NCI-H187 treated with DMSO at 0.1 percent for 48 hours (cell line): ENCODE results near the gene COP1.
"Not testable (repeated sequence)": the region's sequence is repeated elsewhere in the genome, so short reads cannot be mapped to it uniquely, and the experiment has no call there.

ENCODE experiments used
- DNase-seq: peaks from one replicate; lab custom pipeline; 2025; lab: John Stamatoyannopoulos, UW

The COP1 gene

DNA sequence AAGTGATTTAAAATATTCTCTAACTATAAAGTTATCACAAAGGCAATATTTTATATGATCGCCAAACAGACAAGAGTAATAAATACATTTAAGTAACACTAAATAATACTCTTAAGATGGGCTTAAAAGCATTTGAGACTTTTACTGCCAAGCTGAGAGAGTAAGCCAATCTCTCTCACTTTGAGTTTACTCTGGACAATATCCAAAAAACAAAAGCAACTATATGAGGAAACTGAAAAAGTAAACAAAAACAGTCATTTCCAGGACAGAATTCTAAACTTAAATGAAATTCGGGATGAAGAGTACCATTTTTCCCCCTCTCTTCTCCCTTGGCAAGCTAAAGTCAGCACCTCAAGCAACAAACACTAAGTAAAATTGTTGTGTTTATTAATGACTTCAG is 173.2 kb downstream of the COP1 start:
- no peak for DNase-seq

DNA sequence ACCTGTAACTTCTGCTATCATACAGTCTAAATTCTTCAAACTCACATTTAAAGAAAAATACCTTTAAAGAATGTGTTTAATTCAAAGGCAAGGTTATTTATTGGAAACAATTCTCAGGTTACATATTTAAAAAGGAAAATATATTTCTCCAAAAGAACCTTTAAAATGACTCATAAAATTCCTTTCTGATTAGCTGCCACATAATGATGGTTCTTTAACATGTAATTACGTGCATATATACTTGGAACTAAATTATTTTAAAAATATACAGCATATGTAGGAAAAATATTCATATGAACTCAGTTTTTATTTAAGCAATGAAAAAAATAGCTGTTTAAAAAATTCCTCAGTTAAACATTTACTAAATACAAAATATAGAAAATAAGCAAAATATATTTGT is 173.6 kb downstream of the COP1 start:
- no peak for DNase-seq

DNA sequence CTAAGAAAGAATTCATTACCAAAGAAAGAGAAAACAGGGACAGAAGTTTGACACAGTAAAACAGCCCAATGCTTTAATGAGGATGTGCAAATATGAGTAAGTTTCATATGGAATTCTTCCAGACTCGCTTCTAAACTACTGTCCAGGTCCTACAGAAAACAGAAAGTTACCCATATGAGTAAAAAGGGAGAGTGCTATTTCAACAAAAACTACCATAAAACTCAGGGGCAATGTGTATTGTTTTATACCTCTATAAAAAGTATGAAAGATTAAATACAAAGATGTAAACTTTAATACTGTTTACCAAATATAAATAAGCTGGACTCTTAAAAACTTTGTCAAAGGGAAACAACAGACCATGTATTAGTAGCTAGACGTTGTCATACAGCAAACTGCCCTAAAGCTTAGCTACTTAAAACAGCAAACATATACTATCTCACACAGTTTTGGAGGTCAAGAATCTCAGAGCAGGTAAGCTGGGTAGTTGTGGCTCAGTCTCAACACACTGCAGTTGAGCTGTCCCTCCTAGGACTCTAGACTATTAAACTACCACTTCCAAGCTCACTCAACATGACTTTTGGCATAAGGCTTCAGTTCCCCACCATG is 174.9 kb downstream of the COP1 start:
- no peak for DNase-seq

DNA sequence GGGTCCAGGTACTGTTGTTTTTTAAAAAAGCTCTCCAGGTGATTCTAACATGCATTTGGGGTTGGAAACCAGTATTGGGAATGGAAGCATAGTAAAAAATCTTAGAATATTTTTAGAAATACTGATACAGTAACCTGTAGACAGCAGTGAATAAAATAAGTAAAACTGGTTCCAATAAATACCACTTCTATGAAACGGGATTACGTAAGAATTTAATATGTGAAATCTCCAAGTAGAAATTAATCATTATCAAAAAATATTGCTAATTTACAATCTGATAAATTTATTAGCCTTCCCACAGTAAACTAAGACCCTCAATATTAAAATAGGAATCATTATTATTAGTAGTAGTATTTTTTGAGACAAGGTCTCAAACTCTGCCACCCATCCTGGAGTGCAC is 177.5 kb downstream of the COP1 start:
- DNase-seq = no peak

DNA sequence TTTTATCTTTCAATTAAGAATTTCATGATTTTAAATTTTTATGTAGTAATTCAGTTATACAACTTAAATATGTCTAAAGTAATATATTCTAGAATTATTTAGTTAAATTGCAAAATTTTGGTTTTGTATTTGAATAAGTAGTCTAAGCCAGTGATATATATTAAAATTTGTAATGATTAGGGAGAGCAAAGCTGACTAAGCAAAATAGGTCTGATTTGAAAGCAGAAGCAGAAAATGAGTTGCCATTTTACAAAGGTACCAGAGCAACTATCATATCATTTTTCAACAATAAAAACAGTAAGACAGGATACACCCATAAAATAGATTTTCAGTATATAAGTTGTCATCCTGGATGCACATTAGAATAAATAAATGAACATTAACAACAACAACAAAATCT is 177.9 kb downstream of the COP1 start:
- no peak for DNase-seq

DNA sequence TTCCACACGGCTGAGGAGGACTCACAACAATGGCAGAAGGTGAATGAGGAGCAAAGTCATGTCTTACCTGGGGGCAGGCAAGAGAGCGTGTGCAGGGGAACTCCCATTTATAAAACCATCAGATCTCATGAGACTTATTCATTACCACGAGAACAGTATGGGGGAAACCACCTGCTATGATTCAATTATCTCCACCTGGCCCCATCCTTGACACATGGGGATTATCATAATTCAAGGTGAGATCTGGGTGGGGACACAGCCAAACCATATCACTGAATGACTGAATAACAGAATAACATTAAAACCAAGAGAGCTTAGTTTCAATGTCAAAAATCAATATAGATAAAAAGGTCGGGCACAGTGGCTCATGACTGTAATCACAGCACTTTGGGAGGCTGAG is 179.2 kb downstream of the COP1 start:
- not testable (repeated sequence) for DNase-seq

DNA sequence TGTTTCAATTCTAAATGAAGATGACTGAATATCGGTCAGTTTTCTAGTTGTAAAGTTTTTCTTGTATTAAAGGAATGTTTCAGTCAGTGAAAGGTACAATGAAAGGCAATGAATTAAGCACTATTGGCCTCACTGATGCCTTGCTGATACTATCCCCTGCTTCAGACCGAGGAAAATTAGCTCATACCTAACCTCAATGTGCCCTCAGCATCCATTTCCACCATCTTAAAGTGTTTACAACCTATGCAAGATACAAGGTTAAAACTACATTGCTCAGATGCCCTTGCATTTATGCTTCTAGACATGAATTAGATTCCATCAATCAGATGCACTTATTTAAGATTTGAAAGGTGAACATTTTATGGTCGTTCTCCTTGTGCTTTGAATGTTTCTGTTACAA is 184.5 kb downstream of the COP1 start:
- DNase-seq = no peak

DNA sequence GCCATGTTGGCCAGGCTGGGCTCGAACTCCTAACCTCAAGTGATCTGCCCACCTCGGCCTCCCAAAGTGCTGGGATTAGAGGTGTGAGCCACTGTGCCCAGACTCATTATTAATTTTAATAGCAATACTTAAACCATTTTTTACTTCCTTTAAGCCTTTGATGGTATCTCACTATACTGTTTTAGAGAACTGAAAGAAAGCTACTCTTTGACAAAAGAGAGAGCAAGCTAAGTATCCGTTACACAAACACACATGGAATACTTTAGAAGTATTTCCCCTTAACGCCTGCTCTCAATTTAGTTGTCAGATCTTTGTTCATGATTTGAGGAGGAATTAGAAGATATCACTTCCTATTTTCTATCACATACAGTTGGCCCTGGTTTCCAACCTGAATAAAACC is 189.4 kb downstream of the COP1 start:
- no peak for DNase-seq

DNA sequence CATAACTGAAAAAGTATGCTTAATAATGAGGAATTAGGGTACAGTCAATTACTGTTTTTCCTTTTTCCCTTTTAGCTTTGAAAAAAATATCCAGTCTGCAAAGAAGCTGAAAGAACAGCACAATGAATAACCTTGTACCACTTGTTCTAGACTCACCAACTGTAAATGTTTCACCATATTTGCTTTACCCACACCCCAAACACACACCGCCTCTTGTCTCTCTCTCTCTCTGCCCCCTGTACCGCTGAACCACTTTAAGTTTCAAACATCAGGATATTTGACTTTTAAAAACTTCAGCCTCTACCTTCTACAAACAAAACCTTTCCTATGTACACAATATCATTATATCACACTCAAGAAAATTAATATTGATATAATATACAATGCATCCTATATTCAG is 197.1 kb downstream of the COP1 start:
- DNase-seq = no peak

DNA sequence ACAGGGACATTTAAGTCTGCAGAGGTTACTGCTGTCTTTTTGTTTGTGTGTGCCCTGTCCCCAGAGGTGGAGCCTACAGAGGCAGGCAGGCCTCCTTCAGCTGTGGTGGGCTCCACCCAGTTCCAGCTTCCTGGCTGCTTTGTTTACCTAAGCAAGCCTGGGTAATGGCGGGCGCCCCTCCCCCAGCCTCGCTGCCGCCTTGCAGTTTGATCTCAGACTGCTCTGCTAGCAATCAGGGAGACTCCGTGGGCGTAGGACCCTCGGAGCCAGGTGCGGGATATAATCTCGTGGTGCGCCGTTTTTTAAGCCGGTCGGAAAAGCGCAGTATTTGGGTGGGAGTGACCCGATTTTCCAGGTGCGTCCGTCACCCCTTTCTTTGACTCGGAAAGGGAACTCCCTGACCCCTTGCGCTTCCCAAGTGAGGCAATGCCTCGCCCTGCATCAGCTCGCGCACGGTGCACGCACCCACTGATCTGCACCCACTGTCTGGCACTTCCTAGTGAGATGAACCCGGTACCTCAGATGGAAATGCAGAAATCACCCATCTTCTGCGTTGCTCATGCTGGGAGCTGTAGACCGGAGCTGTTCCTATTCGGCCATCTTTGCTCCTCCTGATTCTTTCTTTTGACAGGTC is 199.2 kb downstream of the COP1 start:
- DNase-seq = not testable (repeated sequence)

DNA sequence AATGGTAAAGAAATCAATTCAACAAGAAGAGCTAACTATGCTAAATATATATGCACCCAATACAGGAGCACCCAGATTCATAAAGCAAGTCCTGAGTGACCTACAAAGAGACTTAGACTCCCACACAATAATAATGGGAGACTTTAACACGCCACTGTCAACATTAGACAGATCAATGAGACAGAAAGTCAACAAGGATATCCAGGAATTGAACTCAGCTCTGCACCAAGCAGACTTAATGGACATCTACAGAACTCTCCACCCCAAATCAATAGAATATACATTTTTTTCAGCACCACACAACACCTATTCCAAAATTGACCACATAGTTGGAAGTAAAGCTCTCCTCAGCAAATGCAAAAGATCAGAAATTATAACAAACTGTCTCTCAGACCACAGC is 212.4 kb downstream of the COP1 start:
- DNase-seq = not testable (repeated sequence)

DNA sequence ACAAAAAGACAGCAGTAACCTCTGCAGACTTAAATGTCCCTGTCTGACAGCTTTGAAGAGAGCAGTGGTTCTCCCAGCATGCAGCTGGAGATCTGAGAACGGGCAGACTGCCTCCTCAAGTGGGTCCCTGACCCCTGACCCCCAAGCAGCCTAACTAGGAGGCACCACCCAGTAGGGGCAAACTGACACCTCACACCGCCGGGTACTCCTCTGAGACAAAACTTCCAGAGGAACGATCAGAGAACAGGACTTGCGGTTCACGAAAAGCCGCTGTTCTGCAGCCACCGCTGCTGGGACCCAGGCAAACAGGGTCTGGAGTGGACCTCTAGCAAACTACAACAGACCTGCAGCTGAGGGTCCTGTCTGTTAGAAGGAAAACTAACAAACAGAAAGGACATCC is 214.3 kb downstream of the COP1 start:
- DNase-seq = not testable (repeated sequence)

DNA sequence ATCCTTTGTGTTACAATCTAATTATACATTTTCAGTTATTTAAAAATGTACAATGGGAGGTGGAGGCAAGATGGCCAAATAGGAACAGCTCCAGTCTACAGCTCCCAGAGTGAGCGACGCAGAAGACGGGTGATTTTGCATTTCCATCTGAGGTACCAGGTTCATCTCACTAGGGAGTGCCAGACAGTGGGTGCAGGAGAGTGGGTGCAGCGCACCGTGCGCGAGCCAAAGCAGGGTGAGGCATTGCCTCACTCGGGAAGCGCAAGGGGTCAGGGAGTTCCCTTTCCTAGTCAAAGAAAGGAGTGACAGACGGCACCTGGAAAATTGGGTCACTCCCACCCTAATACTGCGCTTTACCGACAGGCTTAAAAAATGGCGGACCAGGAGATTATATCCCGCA is 214.9 kb downstream of the COP1 start:
- DNase-seq = not testable (repeated sequence)

DNA sequence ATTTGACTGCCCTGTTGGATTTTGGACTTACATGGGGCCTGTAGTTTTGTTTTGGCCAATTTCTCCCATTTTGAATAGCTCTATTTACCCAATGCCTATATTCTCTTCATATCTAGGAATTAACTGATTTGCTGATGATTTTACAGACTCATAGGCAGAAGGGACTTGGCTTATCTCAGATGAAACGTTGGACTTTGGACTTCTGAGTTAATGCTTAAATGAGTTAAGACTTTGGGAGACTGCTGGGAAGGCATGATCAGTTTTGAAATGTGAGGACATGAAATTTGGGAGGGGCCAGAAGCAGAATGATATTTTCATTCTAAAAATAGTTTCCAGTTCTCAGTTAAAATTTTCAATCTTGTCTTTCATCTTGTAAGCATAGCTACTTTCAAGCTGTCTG is 222.3 kb downstream of the COP1 start:
- no peak for DNase-seq

DNA sequence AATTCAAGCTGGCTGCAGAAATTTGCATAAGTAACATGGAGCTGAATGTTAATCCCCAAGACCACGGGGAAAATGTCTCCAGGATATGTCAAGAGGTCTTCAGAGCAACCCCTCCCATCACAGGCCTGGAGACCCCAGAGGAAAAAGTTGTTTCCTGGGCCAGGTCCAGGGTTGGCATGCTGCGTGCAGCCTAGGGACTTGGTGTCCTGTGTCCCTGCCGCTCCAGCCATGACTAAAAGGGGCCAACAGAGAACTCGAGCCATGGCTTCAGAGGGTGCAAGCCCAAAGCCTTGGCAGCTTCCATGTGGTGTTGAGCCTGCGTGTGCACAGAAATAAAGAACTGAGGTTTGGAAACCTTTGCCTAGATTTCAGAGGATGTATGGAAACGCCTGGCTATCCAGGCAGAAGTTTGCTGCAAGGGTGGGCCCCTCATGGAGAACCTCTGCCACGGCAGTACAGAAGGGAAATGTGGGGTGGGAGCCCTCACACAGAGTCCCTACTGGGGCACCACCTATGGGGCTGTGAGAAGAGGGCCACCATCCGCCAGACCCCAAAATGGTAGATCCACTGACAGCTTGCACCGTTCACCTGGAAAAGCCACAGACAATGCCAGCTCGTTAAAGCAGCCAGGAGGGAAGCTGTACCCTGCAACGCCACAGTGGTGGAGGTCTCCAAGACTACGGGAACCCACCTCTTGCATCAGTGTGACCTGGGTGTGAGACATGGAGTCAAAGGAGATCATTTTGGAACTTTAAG is 222.9 kb downstream of the COP1 start:
- no peak for DNase-seq

DNA sequence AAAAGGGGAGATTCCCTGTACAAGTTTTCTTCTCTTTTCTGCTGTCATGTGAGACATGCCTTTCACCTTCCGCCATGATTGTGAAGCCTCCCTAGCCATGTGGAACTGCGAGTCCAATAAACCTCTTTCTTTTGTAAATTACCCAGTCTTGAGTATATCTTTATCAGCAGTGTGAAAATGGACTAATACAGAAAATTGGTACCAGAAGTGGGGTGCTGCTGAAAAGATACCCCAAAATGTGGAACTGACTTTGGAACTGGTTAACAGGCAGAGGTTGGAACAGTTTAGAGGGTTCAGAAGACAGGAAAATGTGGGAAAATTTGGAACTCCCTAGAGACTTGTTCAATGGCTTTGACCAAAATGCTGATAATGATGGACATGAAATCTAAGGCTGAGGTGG is 223.7 kb downstream of the COP1 start:
- not testable (repeated sequence) for DNase-seq

DNA sequence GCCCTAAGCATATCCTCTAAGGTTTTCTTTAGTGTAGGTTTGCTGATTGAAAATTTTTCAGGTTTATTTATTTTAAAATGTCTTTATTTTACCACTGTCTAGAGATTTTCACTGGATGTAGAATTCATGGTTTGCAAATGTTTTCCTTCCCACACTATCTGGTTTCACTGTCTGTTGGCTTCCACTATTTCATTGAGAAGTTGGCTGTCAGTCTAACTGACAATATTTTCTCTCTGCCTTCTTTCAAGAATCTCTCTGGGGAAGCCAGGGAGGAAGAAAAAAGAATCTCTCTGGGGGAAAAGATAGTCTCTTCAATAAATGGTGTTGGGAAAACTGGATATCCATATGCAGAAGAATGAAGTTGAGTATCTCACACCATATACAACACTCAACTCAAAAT is 226.0 kb downstream of the COP1 start:
- no peak for DNase-seq

DNA sequence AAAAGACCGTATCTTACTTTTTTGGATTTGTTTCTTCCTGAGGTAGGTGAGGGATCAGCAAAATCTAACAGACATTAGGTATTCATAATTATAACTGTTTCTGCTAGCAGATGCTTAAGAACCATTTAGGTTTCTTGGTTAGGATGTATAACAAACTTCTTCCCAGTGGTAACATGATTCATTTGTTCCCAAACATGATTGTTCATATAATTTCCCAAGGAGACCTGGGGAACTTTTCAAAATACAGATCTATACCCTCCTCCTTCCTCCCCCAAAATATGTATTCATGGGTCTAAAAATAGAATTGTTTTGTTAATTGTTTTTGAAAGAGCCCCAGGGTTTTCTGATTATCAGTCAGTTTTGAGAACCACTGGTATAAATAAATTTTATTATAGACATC is 228.2 kb downstream of the COP1 start:
- no peak for DNase-seq

DNA sequence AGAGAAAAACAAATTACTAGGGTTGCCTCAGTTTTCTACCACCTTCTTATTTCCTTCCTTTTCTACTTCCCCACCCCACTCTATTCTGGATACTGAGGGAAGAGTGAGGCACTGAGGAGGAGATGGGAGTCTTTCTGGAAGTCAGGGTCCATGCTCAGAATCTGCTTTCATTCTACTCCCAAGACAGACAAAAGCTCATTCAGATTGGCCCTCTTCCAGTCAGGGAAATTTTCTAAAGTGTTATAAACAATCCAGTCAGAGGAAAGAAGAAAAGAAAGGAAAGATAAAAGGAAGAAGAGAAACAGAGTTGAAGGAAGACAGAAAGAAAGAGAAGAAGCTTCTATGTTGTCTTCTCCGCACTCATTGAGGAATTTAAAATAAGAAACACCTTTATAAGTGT is 228.6 kb downstream of the COP1 start:
- DNase-seq = no peak

DNA sequence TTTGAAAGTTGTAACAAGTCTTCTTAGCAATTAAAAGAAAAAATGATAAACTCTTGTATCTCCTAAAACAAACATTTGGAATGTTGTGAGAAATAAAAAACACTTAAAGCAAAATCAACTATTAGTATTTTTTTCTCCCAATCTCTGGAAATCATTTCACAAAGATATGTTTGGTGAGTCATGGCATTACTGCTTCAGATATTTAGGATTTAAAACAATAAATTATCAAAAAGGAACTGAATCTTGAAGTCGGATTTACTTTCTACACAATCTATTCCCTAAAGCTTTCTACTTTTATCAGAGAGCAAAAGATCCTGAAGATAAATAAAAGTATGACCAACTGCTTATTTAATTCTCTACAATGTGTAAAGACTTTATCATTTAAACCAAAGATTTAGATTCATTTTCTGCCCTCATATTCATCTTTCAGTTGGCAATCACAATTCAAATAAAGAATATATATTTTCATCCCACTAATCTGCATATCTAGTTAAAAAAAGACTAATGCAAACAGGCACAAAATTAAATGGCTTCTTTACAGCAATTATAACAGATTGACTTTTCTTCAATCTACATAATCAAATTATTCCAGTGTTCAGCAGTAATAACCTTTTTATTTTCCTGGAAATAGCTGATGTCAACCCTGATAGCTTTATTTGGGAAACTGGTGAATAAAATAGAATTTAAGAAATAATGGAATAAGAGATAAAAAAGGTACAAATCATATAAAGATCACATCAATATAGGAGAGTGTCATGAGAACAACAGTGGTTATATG is 230.0 kb downstream of the COP1 start:
- DNase-seq = no peak

DNA sequence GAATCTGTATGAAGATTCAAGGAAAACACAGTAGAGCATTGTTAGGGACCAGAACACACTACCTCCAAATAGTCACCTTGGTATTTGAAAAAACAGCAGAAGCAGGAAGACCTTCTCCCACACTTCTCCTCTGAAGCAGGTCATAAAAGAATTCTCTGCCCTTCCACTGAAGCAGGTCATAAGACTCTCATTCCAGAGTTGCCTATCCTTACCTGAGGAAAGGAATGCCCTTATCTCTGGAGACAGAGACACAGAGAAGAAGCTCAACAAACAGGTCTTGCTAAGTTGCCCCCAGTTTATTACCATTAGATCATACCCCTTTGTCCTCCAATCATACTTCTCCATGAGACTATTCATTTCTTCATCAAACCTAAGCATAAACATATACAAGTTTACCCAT is 237.9 kb downstream of the COP1 start:
- no peak for DNase-seq

DNA sequence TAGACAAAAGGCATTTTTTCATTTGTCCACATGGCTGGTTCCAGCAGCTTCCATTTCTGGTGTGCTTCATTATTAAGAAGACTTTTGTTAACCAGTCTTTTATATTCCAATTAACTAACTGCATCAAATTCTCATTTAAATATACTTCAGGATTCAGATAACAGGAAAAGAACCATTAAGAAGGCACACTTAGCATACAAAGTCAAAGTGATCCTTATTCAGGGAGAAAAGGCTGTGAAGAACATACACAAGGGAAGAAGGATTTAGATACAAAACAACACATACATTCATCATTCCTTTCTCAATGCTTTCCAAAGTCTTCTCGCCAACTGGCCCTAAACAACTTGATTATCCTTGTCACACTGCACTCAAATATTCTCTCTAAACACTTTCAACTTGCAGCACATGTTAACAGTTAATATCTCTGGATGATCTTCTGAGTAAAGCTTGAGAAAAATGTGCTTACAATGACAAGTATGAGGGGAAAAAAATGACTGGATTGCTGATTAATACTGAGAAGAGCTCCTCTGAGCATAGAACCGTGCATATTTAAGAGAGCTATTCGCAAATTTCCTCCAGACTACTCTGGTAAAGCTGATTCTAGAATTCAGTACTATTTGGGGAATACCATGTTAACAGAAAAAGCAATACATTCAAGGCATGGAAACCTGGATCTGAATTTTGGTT is 238.5 kb downstream of the COP1 start:
- no peak for DNase-seq
